Activated CD8-positive, alpha-beta memory T cell treated with anti-CD3 and anti-CD28 coated beads for 4 hours (primary cell): ENCODE data around the gene MCF2L2.
"Not testable (repeated sequence)": the region's sequence is repeated elsewhere in the genome, so short reads cannot be mapped to it uniquely, and the experiment has no call there.

Source experiments
- DNase-seq, 2 donors: peaks; one replicate each; pipeline ENCODE4 v3.0.0-alpha.2; 2020; ENCODE audit warnings: low read depth in 2 of 2

Gene MCF2L2

DNA sequence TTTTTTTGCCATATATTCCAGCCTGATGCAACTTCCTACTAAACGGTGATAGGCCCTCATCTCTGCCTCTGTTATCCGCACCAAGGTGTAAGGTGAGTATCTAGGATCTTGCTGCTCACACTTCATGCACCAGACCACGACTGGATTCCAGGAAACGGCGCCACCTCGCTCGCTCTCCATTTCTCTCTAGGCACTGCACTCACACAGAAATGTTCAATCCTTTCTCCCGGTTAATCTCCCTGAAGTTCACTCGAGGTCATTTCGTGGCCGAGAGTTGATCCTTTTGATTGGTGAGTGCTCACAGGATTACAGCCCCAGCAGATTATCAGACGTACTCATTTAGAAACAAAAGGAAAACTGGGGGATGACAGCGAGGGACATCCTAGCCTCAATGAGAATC lies 28.1 kb downstream of the MCF2L2 start:
- no peak for DNase-seq

- DNase-seq = no peak
Measured at GRCh38 chr3:183396662-183397391, 31.6 kb downstream of the MCF2L2 start.

DNA sequence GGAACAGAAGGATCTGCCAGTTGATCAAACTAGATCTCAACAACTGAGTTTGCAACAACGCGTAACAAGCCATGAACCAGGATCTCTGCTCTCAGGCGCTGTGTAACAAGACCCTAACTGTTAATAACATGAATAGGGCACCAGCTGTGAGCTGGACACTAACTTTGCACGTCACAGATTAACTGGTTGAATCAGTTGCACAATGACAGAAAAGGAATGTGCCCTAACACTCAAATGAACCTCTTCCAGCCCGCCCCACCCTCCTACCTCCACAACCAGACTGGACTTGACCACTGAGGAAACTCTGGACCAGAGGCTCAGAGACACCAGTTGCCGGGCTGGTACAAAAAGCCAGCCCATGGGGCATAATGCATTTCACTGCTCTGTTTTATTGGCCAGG lies 34.3 kb downstream of the MCF2L2 start:
- no peak for DNase-seq

- no peak for DNase-seq
Measured at GRCh38 chr3:183393625-183394024, 34.8 kb downstream of the MCF2L2 start.

DNA sequence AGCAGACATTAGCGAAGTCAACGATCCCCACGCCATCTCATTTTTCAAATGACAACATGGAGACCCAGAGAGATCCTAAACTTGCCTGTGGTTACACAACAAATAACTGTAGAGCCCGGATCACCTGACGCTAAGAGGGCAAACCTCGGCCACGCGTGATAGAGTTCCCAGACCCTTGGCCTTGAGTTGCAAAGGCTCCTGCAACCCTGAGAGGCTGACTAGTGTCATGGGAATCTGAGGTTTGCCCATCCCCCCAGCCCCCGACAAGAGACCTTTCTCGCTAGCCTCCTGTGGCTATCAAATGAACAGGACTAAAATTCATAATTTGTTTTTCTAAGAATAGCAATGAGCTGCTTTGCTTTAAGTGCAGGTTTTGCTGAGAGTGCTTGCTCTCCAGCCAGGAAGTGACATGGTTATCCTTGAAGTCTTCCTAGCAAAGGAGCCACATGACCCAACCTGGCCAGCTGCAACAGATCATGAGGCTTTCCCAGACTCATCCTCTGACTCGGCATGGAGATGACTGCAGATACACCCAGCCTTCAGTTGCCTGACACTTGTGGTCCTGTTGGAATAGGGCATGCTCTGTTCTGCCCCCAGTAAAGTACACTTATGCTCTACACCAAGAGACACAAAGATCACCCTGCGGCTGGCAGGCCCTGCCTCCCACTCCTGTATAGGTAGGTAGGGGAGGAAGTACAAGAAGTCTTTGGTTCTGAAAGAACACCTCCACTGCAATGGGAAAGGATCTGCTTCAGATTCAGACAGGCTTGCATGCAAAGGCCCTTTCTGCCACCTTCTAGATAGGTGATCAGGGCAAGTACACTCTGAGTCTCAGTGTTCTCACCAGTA lies 36.0 kb downstream of the MCF2L2 start:
- no peak for DNase-seq

- DNase-seq = no peak
Measured at GRCh38 chr3:183391460-183391859, 37.0 kb downstream of the MCF2L2 start.

DNA sequence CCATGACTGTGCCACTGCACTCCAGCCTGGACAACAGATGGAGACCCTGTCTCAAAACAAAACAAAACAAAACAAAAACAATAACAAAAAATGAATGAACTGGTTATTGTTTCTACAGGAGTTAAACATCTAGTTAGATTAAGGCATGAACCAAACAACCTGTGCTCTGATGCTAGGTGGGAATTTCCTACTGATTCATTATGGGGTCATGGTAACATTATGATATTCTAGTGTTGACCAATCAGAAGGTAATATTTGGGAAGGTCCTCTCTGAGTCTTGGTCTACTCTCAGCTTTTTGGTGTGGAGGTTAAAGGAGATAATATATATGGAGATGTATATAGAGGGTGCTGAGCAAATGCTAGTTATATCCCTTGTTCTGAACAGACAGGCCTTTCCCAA lies 37.6 kb downstream of the MCF2L2 start:
- DNase-seq = no peak

DNA sequence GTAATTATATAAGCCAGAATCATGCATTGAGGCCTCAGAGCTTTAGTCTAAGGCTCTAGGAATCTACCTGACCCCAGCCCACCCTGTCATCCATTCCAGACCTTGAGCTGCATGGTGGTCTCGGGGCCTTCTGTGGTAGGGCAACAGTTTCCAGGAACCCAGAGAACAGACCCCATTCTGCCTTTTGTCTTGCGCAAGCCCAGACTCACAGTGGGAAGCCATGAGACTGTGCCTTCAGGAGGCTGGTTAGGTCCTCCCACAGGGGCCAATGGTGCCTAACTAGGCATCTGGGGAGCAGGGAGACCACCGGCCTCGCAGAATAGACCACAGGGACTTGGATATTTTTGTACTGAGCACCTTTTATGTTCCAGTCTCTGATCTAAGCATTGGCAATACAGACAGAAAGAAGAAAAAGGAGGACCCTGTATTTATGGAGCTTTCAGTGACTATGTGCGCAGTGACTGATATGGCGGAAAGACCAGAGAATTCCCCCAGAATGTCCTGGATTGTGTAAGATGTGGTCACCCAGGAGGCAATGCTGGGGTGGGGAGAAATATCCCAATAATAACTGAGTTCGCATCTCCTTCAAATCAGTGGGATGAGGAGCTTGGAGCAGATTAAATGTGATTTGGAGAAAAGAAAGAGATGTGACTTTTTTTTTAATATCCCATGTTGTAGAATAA lies 40.1 kb downstream of the MCF2L2 start:
- DNase-seq = no peak

DNA sequence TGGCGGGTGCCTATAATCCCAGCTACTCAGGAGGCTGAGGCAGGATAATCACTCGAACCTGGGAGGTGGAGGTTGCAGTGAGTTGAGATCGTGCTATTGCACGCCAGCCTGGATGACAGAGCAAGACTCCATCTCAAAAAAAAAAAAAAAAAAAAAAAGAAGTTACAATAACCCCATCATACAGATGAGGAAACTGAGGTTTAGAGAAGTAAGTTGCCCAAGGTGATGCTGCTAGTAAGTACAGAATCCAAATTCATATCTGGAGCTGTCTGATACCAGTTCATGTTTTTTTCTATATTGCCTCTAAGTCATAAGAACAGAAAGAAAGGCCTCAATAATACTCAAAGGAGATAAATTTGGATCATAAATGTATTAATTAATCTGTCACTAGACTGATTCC lies 40.6 kb downstream of the MCF2L2 start:
- no peak for DNase-seq

GRCh38 chr3:183386651-183387050 lies 41.8 kb downstream of the MCF2L2 start:
- DNase-seq = no peak

- peak; percentile 32 for DNase-seq
Measured at GRCh38 chr3:183385698-183386613, 42.5 kb downstream of the MCF2L2 start.

- no peak for DNase-seq
Measured at GRCh38 chr3:183381673-183382072, 46.7 kb downstream of the MCF2L2 start.

- DNase-seq = no peak
Measured at GRCh38 chr3:183381179-183381578, 47.2 kb downstream of the MCF2L2 start.

DNA sequence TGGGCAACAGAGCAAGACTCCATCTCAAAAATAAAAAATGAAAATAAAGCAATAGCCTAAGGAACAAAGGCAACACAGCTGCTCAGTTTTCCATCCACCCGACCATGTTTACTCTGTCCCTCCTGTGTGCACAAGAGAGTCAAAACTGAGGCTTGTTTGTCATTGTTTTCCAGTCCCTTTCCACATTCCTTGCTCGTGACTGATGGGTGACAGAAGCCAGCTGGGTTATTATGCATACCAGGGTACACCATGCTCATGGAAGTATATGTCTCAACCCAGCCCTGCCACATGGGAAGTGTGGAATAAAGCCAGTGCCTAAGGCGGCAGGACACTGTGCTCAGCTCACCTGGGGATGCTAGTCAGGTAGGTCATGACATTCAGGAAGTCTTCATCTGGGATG lies 49.5 kb downstream of the MCF2L2 start:
- DNase-seq = no peak

DNA sequence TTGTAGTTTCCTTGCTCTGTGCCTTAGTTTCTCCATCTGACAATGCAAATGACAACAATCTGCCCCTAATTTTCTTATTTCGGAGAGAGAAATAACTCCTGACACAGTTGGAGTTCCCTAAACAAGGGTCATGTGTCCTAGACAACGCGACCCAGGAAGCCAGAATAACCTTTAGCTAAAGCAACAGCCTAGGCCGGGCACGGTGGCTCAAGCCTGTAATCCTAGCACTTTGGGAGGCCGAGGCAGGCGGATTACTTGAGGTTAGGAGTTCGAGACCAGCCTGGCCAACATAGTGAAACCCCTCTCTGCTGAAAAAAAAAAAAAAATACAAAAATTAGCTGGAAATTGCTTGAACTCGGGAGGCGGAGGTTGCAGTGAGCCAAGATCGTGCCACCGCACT lies 49.9 kb downstream of the MCF2L2 start:
- DNase-seq = no peak

DNA sequence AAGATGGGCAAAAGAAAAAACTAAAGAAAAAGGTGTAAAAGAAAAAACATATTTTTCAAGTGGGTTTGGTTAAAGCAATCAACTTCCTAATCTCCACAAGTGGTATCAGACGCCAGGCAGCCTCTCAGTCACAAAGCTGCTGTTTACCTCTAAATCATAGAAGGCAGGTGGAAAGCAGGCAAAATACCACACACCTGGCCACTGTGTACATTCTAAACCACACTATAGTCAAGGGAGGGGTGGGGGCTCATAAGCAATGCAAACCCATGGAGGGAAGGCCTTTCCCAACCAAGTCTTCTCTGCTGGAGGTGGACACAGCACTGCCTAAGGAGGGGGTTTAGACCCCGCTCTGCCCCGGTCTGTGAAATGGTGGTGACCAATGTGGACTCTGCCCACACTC lies 50.4 kb downstream of the MCF2L2 start:
- DNase-seq = no peak

DNA sequence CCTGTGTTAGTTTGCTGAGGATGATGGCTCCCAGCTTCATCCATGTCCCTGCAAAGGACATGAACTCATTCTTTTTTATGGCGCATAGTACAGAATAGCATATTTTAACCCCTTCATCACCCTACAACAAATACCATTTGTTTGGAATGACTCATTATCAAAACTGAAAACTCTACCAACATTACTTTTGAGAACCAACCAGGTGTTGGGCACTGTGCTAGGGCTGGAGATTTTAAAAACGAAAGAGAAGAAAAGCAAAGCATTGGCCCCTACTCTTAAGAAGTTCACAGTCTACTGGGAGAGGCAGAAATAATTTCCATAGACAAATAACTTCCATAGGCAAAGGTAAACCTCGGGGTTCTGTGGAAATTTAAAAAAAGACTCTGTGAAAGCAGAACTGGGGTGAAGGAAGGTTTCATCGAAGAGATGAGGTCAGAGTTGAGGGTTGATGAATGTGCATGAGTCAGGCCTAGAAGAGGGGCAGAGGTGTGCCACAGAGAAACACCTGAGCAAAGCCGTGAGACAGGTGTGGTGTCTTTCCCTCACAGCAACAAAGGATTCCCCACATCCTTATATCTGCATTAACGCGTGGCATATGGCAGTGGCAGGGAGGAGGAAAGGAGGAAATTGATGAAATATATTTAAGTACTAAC lies 51.0 kb downstream of the MCF2L2 start:
- no peak for DNase-seq

DNA sequence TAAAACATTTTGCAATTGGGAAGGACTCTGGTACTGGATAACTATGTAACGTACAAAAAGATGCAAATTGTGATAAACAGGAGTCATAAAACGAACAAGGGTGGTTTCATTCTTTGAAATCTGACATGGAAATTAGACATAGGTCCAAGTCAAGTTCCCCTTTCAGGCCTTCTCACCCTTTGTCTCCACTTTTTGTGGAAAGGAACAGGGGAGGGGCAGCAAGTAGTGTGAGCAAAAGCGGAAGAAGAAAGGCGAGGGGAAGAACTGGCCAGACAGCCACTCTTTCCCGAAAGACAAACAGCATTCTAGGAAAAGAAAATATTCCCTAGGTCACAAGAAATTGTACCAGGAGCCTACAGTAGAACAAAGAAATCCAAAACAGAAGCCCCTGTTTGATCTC lies 52.6 kb downstream of the MCF2L2 start:
- DNase-seq = no peak

DNA sequence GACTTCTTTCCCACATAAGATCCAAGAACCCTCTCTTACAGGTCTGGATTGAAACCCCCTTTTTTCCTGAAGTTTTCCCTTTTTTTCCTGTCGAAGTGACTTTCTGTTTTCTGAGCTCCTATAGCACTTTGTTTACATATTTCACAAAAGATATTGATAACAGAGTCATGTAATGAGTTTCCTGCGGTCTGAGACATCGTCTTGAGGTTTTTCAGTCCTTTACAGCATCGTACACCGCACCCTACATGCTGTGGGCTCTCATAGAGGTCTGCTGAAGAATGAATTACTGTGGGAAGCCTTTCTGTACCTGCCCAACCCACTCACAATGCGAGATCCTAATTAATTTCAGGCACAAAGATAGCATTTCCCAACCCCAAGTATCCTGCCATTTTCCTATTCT lies 53.1 kb downstream of the MCF2L2 start:
- no peak for DNase-seq

DNA sequence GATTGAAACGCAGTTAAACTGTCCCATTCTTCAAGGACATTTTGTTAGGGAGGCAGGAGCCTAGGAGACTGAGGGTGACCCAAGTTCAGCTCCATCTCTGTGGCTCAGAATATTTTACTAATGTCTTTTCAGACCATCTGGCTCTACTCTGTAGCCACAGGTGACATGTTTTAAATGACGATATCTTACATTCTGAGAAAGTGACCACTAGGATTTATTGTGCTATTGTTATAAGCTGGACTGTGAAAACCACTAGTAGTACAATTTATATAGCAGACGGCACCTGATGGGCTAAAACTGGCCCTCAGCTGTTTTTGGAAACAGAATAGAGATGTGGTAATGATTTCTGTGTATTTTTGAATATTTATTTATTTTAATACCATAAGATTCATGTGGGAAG lies 55.5 kb downstream of the MCF2L2 start:
- no peak for DNase-seq

DNA sequence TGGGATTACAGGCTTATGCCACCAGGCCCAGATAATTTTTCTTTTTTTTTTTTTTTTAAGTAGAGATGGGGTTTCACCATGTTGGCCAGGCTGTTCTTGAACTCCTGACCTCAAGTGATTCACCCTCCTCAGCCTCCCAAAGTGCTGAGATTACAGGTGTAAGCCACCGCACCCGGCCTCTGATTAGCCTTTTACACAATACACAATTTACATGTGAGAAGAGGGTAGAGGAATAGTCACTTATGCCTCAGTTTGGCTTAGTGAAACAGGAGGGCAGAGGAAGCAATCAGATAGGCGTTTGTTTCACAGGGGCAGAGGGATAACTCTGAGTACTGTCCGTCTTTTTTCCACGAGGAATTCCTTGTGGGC lies 56.8 kb downstream of the MCF2L2 start:
- not testable (repeated sequence) for DNase-seq
